Activated CD4-positive, alpha-beta T cell treated with anti-CD3 and anti-CD28 coated beads for 1 hour (primary cell): Measurements from ENCODE around the gene ADAM11.
A peak's percentile ranks its signal among the peaks of the same experiment; 100 is the strongest.
"Not testable (repeated sequence)": the region's sequence is repeated elsewhere in the genome, so short reads cannot be mapped to it uniquely, and the experiment has no call there.

Source experiments
- DNase-seq: peaks from one replicate; pipeline ENCODE4 v3.0.0-alpha.2; 2020

Gene ADAM11

DNA sequence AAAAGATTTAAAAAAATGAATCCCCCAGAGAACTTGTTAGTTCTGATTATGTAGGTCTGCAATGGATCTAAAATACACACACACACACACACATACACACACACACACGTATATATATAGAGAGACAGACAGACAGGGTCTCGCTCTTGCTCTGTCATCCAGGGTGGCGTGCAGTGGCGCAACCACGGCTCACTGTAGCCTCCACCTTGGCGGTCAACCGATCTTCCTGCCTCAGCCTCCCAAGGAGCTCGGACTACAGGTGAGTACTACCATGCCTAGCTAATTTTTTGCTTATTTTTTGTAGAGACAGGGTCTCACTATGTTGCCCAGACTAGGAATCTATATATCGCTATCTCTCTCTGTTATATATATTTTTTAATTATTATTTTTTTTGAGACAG is 37.9 kb downstream of the ADAM11 start:
- no peak for DNase-seq

DNA sequence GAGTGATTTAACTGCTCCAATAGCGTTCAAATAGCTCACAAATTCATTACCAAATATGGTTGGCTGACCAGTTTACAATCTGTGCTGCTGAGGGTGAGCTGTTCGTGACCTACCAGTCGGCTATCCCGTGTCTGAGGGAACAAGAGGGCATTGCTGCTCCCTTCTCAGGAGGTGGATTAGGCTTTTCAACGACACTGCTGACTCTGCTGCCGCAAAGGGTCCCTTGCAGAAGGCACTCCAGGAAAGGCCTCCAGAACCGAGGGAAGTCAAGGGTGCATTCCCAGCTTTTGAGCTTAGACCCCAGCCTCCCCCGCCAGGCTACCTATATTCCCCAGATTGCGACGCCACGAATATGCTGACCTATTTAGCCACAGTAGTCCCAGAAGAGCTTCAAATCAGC is 39.0 kb downstream of the ADAM11 start:
- no peak for DNase-seq

DNA sequence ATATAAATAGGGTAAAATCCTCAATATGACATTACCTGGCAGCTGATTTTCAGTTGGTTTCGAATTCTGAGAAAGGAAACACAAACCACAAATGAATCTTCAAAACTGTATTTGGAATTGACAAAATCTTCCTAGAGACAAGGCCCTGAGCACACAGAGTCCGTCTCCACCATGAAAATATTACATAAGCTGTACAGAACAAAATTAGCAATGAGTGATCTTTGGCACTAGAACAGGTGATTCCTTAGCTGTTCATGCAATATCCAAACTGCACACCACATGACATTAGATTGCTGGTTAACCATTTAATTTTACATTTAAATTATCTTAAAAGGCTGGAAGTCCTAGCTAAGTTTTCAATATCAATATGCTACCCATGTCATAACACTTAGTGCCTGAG is 39.6 kb downstream of the ADAM11 start:
- no peak for DNase-seq

- DNase-seq: no peak
Measured at GRCh38 chr17:44801880-44802279, 43.1 kb downstream of the ADAM11 start.

- DNase-seq: no peak
Measured at GRCh38 chr17:44804302-44805089, 45.7 kb downstream of the ADAM11 start.

- no peak for DNase-seq
Measured at GRCh38 chr17:44807093-44807816, 48.5 kb downstream of the ADAM11 start.

- DNase-seq: no peak
Measured at GRCh38 chr17:44807817-44808155, 49.0 kb downstream of the ADAM11 start.

DNA sequence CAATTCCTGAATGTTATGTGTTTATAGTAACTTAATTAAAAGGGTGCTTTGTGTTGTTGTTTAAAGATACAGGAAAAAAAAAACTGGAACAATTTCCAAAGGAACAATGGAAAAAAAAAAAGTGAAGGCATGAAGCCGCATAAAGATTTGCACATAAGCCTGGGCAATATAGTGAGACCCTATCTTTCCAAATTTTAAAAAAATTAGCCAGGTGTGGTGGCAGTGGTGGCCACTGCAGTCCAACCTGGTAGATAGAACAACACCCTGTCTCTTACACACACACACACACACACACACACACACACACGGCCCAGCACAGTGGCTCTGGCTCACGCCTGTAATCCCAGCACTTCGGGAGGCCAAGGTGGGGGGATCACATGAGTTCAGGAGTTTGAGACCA is 49.4 kb downstream of the ADAM11 start:
- no peak for DNase-seq

DNA sequence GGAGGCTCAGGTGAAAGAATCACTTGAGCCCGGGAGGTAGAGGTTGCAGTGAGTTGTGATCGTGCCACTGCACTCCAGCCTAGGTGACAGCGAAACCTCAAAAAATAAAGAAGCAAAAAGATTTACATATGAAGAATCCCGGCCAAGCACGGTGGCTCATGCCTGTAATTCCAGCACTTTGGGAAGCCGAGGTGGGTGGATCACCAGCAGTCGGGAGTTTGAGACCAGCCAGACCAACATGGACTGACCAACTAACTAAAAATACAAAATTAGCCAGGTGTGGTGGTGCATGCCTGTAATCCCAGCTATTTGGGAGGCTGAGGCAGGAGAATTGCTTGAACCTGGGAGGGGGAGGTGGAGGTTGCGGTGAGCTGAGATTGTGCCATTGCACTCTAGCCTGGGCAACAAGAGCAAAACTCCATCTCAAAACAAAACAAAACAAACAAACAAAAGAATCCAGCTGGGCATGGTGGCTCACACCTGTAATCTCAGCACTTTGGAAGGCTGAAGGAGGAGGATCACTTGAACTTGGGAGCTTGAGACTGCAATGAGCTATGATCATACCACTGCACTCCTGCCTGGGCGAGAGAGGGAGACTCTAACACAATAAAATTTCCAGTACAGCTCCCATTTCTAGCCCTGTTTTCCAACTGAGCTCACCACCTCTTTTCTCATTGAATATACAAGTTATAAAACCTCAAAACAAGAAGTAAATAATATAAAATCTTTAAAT is 50.0 kb downstream of the ADAM11 start:
- not testable (repeated sequence) for DNase-seq

GRCh38 chr17:44812263-44812662 is 53.5 kb downstream of the ADAM11 start:
- DNase-seq: no peak

DNA sequence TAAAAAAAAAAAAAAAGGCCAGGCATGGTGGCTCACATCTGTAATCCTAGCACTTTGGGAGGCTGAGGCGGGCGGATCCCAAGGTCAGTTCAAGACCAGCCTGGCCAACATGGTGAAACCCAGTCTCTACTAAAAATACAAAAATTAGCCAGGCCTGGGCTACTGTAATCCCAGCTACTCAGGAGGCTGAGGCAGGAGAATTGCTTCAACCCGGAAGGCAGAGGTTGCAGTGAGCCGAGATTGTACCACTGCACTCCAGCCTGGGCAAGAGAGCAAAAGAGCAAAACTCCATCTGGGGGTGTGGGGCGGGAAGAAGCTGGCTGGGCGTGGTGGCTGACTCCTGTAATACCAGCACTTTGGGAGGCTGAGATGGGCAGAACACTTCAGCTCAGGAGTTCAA is 59.7 kb downstream of the ADAM11 start:
- DNase-seq: not testable (repeated sequence)

GRCh38 chr17:44820631-44821212 is 61.9 kb downstream of the ADAM11 start:
- DNase-seq: no peak

- not testable (repeated sequence) for DNase-seq
Measured at GRCh38 chr17:44825236-44825635, 66.4 kb downstream of the ADAM11 start.

DNA sequence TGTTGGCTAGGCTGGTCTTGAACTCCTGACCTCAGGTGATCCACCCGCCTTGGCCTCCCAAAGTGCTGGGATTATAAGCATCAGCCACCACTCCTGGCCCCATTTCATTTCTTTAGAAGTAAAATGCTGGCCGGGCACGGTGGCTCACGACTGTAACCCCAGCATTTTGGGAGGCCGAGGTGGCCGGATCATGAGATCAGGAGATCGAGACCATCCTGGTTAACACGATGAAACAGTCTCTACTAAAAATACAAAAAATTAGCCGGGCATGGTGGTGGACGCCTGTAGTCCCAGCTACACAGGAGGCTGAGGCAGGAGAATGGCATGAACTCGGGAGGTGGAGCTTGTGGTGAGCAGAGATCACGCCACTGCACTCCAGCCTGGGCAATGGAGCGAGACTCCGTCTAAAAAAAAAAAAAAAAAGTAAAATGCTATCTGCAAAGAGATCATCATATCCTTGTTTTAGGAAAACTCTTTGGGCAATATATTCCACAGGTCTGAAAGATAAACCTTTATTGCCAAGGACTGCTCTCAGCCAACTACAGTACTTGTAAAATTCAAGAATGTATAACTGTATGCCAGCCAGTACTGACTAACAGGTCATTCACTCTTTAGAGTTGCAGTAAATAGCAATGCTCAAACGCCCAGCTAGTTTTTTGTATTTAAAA is 67.5 kb downstream of the ADAM11 start:
- no peak for DNase-seq

GRCh38 chr17:44827863-44828262 is 69.1 kb downstream of the ADAM11 start:
- no peak for DNase-seq

DNA sequence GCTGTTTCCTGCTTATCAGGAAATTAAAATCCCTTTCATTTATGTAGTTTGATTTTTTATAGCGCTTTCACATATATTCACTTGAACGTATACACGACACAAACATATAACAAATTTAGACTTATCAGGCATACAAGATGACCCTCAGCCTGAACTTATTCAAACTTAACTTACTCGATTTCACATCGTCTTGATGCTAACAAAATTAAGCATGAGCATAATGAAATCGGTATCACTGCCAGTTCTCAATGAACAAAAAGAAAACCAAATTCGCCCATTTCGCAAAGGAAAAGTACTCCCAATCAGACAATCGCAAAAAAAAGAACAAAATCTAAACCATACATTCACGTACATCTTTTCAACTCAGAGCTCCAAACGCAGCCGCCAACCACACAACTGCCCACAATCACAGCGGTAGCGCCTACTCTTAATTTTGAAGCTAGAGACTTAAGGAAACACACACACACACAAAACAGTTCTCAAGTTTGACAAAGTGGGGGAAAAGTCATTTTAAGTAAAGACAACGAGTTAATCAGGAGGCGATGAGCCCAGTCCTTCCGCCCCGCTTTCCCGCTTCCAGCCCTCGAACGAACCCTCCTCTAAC is 70.2 kb downstream of the ADAM11 start:
- DNase-seq: no peak

- DNase-seq: no peak
Measured at GRCh38 chr17:44829523-44830358, 71.0 kb downstream of the ADAM11 start, which contains the start of gene GJC1. GJC1 (minus strand) TSS chr17:44830287; CDS start chr17:44805817, 24,470 bp downstream.

DNA sequence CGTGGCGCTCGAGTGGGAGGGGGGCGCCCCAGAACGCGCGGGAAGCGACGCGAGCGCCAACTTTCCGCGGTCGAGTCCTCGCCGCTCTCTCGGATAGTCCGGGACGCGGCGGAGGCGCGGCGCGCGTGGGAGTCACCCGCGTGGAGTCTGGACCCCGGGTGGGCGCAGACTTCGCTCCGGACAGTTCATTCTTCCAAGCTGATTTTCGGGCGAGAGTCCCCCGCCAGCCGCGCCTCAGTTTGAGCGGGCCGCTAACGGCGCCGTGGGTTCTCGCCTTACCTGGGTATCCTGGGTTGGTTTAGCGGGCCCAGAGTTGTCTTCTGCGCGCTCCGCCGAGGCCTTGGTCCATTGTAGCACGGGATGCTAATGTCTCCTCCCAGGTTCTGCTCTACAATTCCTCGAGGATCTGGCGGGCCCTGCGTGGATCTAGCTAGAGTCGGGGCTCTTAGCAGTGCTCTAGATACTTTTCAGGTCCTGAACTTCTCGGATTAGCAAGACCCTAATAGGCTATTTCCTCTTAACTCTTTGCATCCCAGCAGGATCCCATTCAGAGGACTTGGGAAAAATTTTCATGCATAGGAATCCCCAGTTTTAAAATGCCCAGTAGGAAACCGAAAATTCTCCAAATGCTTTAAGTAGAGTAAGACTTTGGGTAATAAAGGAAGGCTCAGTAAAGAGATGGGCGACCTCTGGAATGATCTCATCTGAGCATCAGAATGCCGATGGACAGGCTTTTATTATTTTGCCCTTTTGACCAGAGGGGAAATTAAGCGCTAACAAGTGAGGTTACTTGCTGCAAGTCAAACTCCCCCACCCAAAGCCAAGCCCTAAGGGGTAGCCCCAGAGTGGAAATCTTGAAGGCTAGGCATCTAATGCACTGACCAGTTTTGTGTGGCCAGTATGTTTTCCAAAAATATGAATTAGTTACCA is 71.8 kb downstream of the ADAM11 start:
- peak; percentile 9 for DNase-seq

- DNase-seq: no peak
Measured at GRCh38 chr17:44831371-44831770, 72.6 kb downstream of the ADAM11 start.
